ENCODE data around the gene SLC35F4.

Gene SLC35F4

DNA sequence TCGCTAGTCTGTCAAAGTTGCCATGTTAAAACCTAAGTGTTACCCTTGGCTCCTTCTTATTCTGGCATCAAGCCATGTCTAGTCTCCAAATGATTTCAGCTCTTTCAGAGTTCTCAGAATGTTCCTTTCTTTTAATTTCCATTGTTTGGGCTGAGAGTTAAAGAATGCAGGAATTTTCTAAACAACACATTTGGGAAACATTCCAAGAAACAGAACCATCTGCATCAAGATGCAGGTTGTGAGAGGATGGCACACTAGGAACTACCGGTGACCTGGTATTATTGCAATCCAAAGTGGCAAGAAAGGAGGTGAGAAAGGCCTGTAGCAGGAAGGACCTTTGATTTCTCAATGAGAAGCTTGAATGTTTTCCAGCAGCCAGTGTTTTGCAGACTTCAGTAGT lies 30.1 kb downstream of the SLC35F4 start:
- Histone ChIP-seq H3K27me3 (ENCODE audit: control insufficient read depth, insufficient read depth, low read length) (no peaks in the 10 kb centered on the region), H3K4me3 (ENCODE audit: low read depth, low read length) (no peak overlapping the region), H3K4me2 (ENCODE audit: low read length) (no peak overlapping the region), H3K79me2 (no peaks in the 10 kb centered on the region), H3K4me1 (no peaks in the 10 kb centered on the region), H3K9me3 (ENCODE audit: control insufficient read depth, low read length) (no peaks in the 10 kb centered on the region), H3K36me3 (ENCODE audit: control insufficient read depth, insufficient read depth, low read length) (no peaks in the 10 kb centered on the region), H2AFZ (no peak overlapping the region), H3K27ac (no peak overlapping the region), H3K9ac (no peak overlapping the region)
- TF ChIP-seq CTCF (IDR thresholded peaks at IDR 0.05): no peak

- H3K27ac ChIP-seq: no peak overlapping the region
- no peaks in the 10 kb centered on the region for H3K36me3 ChIP-seq (ENCODE audit: control insufficient read depth, insufficient read depth, low read length)
- H3K4me1 ChIP-seq: no peaks in the 10 kb centered on the region
- H3K9ac ChIP-seq: no peak overlapping the region
- no peak overlapping the region for H3K4me2 ChIP-seq (ENCODE audit: low read length)
- no peak for TF ChIP-seq CTCF (IDR thresholded peaks at IDR 0.05)
- H3K4me3 ChIP-seq (ENCODE audit: low read depth, low read length): no peak overlapping the region
- H2AFZ ChIP-seq: no peak overlapping the region
- no peaks in the 10 kb centered on the region for H3K79me2 ChIP-seq
- H3K9me3 ChIP-seq (ENCODE audit: control insufficient read depth, low read length): no peaks in the 10 kb centered on the region
- H3K27me3 ChIP-seq (ENCODE audit: control insufficient read depth, insufficient read depth, low read length): no peaks in the 10 kb centered on the region
These were observed 30.9 kb downstream of the SLC35F4 start for GRCh38 chr14:57834961-57835360.

DNA sequence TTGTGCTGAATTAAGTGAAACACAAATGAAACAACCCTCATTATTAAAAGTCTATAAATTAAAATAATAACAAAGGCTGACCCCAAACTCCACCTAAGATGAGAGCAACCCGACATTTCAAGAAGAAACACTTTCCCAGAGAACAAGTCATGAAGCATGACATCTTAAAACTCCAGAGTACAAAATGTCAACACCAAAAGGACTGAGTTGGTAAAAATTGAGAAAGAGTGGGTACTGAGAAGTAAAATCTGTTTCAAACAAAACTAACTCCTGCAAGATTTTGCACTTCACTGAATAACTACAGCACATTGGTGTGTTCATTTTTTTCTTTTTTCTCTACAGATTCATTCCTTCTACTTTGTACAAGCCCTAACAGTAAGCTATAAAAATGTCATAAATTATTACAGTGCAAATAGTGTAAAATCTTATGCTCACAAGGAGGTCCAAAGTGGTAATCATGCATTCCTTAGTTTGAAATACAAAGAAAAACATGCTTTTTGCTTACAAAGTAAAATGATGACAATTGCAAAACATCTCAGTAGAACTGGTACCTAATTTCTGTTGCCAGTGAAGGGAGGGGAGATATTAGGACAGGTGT lies 31.8 kb downstream of the SLC35F4 start:
- H3K4me2 ChIP-seq (ENCODE audit: low read length): no peak overlapping the region
- no peak overlapping the region for H3K27ac ChIP-seq
- H3K9ac ChIP-seq: no peak overlapping the region
- H3K36me3 ChIP-seq (ENCODE audit: control insufficient read depth, insufficient read depth, low read length): no peaks in the 10 kb centered on the region
- H3K79me2 ChIP-seq: no peaks in the 10 kb centered on the region
- H3K9me3 ChIP-seq (ENCODE audit: control insufficient read depth, low read length): no peaks in the 10 kb centered on the region
- no peak overlapping the region for H2AFZ ChIP-seq
- no peak overlapping the region for H3K4me3 ChIP-seq (ENCODE audit: low read depth, low read length)
- H3K27me3 ChIP-seq (ENCODE audit: control insufficient read depth, insufficient read depth, low read length): no peaks in the 10 kb centered on the region
- no peaks in the 10 kb centered on the region for H3K4me1 ChIP-seq
- TF ChIP-seq CTCF (IDR thresholded peaks at IDR 0.05): no peak

DNA sequence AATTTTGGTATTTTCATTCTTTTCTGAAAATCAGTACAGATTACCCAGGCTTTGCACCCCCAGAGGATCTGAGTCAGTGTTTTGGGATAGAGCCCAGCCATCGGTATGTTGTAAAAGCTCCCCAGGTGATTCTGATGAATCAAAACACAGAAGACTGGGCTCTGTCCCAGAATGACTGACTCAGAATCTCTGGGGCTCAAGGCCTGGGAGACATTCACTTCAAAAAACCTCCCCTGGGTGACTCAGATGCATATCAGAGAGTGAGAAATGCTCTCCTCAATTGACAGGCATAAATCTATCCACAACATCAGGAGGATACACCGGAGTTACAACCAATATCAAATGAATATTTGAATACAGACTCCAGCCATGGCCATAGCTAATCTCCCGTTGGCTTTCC lies 32.6 kb downstream of the SLC35F4 start:
- Histone ChIP-seq H3K79me2 (no peaks in the 10 kb centered on the region), H3K4me1 (no peaks in the 10 kb centered on the region), H3K4me3 (ENCODE audit: low read depth, low read length) (no peak overlapping the region), H3K9me3 (ENCODE audit: control insufficient read depth, low read length) (no peaks in the 10 kb centered on the region), H3K27ac (no peak overlapping the region), H2AFZ (no peak overlapping the region), H3K36me3 (ENCODE audit: control insufficient read depth, insufficient read depth, low read length) (no peaks in the 10 kb centered on the region), H3K27me3 (ENCODE audit: control insufficient read depth, insufficient read depth, low read length) (no peaks in the 10 kb centered on the region), H3K4me2 (ENCODE audit: low read length) (no peak overlapping the region), H3K9ac (no peak overlapping the region)
- TF ChIP-seq CTCF (IDR thresholded peaks at IDR 0.05): no peak

DNA sequence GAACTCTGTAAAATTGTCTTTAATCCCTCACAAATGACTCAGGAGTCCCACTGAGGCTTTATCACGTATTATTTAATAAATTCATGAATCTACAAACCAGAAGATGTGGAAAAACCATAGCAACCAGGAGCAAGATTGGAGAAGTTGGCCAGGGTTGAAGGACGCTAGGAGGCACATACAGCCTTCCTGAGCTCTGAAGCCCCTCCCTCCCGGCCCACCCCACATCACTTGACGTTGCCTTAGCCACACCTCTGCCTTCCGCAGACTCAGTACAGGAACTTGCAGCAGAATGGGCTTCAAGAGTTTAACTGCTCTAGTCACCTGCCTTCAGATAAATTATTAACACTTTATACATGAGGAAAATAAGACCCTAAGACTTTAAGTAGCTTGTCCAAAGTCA lies 33.9 kb downstream of the SLC35F4 start:
- H3K36me3 ChIP-seq (ENCODE audit: control insufficient read depth, insufficient read depth, low read length): no peaks in the 10 kb centered on the region
- TF ChIP-seq CTCF (IDR thresholded peaks at IDR 0.05): no peak
- no peak overlapping the region for H3K9ac ChIP-seq
- H3K9me3 ChIP-seq (ENCODE audit: control insufficient read depth, low read length): no peaks in the 10 kb centered on the region
- H3K27me3 ChIP-seq (ENCODE audit: control insufficient read depth, insufficient read depth, low read length): no peaks in the 10 kb centered on the region
- H3K4me3 ChIP-seq (ENCODE audit: low read depth, low read length): no peak overlapping the region
- H2AFZ ChIP-seq: no peak overlapping the region
- H3K4me1 ChIP-seq: no peaks in the 10 kb centered on the region
- no peaks in the 10 kb centered on the region for H3K79me2 ChIP-seq
- H3K4me2 ChIP-seq (ENCODE audit: low read length): no peak overlapping the region
- H3K27ac ChIP-seq: no peak overlapping the region

Data from parathyroid adenoma (tissue), 2 donors.